HG02981 (cell line): ENCODE data around the gene ARSA.
"Not testable (repeated sequence)": the region's sequence is repeated elsewhere in the genome, so short reads cannot be mapped to it uniquely, and the experiment has no call there.

Experiments used
- ATAC-seq: cut with Tn5 transposase; IDR thresholded peaks from one replicate; pipeline ENCODE4 v1.9.1; 2021; ENCODE audit warnings: mild to moderate bottlenecking, moderate library complexity; ENCODE audit not compliant: unreplicated experiment

ARSA gene

DNA sequence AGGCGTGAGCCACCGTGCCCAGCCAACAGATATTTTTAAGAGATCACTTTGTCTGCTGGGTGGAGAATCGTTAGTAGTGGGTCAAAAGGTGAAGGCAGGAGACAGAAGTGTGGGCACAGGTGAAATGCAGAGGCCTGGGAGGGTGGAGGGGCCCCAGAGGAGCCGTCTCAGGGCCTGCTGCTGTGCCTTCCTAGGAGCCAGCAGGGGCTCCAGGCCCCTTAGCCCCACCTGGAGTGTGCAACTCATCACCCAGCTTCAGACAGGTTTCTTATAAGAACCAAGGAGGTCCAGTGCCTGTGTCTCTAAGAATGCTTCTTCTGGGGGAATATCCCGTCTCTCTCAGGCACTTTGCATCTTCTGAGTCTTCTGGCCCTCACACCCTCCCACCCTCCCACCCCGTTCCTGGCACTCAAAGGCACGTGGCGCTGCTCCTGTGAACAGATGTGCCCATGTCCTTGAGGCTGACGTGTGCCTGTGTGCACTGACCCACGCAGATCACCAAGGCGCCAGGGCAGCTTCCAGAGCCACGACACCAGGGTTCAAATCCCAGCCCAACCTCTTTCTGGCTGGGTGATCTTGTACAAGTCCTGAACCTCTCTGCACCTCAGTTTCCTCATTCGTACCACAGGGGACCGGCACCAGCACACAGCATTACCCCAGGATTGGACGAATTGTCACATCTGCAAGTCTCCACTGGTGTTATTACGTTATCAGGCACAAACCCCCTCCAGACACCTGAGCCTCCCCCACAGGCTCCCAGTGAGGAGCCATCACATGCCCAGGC lies 3.4 kb downstream of the ARSA start:
- ATAC-seq: no peak

GRCh38 chr22:50622723-50623327 lies 5.1 kb downstream of the ARSA start:
- ATAC-seq: no peak

DNA sequence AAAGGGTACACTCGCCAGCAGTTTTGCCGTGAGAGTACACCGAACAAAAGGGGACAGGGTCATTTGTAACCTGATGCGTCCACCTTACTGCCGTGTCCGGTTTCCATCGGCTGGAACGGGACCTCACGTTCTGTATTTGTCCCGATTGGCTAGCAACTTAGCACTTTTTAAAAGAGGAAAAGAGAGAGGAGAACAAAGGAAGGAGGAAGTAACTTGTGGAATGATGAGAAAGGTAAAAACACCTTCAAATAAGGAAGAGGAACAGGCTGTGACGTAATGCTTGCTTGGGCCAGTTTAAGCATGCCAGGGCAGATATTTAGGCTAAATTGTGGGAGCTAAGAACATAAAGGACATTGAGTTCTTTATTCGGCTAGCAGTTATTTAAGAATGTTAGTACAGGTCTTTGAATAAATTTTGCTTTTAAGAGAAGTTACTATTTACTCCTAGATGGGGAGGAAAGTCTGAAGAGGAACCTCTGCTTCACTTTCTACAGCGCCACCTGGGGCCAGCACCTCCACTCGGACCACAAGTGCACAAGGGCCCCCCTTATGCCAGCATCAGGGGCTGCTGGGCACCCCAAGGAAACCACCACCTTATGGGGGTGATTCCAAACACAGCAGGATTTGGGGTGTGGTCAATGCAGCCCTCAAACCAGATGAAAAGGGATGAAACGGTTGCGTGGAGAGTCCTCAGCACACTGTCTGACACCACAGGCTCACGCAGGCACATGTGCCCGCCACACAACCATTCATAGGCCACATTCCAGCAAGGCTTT lies 5.8 kb downstream of the ARSA start:
- no peak for ATAC-seq

DNA sequence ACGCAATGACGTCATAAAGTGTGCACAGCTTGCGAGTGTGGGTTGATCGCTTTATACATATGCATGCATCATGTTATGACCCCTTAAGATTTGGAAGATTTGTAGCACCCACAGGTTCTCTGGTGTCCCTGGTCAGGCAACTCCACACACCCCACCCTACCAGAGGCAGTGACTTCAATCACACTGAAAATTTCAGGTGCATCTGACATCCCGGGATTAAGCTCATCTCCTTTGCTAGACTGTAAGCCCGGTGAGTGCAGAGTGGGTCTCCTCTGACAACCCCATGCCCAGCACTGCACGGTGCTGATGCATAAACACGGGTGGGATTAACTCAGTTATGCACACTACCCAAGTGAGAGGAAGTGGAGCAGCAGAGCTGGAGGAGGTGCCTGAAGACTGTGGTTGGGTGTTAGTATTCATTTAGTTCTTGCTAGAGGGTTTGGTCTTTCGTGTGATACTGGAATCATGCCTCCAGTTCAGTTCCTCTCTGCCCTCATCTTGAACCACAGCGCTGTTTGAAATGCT lies 6.5 kb downstream of the ARSA start:
- ATAC-seq: peak; percentile 48

GRCh38 chr22:50620593-50621355 lies 7.2 kb downstream of the ARSA start:
- peak; percentile 33 for ATAC-seq

DNA sequence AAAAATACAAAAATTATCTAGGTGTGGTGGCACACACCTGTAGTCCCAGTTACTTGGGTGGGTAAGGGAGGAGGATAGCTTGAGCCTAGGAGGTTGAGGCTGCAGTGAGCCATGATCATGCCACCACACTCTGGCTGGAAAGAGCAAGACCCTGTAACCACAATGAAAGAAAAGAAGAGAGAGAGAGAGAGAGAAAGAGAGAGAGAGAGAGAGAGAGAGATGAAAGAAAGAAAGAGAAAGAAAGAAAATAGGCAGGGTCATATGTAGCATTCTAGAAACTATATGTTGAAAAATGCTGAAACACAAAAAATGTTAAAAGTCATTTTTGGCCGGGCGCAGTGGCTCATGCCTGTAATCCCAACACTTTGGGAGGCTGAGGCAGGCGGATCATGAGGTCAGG lies 13.7 kb downstream of the ARSA start:
- not testable (repeated sequence) for ATAC-seq

GRCh38 chr22:50613291-50613981 lies 14.5 kb downstream of the ARSA start:
- ATAC-seq: no peak

DNA sequence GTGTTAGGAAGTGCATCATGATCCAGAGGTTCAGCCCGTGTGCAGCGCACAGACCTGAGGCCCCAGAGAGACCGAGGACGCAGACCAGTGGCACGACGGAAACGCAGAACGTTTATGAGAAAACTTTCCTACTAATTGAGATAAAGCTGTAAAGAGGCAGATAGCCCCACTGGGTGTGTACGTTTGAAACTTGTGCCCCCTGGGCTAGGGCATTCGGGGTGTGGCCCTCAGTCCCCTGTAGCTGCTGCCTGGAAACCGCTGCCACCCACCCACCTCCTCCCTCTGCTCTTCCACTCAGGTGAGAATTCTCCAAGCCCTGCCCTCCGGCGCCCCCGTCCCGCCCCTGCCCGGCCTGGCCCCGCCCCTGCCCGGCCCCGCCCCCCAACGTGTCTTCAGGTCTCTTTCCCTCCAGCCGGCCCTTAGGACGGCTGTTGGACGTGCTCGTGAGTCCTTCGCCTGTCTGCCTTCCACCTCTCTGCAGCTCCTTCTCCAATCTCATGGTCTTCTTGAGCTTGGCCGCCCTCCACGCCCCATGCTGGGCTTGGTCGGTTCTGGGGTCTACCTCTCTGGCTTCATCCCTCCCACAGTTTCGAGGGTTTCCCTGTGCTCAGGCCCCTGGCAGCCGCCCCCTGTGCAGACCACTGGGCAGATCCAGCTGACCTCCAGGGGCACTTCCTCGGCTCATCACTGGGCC lies 15.3 kb downstream of the ARSA start:
- ATAC-seq: no peak

DNA sequence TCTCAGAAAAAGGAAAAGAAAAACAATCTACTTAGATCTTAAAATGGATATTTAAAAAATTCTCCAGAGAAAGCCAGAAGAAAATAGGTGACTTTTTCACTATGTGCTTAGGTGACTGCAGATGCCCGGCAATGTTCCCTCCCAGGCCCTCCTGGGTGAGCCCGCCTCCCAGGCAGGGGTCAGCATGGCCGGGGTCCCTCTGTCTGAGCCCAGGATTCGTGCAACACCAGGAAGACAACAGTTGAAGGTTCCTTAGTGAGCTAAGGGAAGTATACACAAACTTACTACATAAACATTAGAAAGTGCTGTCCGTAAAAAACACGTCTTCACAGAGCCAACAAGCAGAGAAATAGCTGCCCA lies 15.8 kb downstream of the ARSA start:
- no peak for ATAC-seq

DNA sequence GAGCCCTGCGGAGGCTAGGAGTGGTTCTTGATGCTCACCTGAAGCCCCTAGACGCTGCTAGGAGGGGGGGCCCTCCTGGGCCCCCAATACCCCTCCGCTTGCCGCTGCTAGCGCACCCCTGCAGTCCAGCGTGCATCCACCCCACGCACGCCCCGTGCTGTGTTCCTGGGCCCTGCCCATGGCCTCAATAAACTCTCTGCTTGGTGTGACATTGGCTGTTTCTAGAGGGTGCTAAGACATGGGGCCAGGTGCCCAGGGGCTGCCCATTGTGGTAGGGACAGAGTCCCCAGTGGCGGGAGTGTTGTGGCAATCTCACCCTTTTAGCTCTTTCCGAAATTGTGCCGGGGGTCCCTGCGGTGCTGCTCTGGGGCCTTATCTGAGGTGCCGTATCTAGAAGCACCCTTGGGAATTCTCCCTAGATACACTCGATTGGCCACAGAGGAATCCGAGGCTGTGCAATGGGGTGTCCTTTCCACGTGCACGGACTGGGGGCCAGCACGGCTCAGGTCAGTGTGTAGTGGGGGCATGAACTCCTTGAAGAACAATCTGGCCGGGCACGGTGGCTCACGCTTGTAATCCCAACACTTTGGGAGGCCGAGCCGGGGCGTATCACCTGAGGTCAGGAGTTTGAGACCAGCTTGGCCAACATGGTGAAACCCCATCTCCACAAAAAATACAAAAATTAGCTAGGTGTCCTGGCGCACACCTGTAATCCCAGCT lies 16.5 kb downstream of the ARSA start:
- ATAC-seq: no peak

DNA sequence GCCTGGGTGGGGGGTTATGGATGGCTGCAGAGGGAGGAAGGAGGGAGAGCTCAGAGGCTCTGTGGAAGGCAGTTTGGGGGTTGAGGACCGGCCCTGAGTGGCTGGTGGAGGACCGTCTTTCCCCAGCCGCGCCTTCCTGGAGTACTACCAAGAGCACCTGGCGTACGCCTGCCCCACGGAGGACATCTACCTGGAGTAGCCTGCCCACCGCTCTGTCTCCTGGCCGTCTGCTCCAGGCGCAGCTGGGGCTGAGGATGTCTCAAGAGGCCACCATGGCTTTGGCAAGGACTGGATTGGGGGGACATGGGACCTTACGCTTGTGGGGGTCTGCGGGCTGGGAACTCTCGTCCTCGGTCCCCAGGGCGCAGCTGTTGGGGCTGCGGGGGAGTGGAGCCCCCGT lies 17.4 kb downstream of the ARSA start:
- no peak for ATAC-seq

GRCh38 chr22:50610041-50610451 lies 17.9 kb downstream of the ARSA start:
- ATAC-seq: no peak

GRCh38 chr22:50609599-50609998 lies 18.4 kb downstream of the ARSA start:
- no peak for ATAC-seq

DNA sequence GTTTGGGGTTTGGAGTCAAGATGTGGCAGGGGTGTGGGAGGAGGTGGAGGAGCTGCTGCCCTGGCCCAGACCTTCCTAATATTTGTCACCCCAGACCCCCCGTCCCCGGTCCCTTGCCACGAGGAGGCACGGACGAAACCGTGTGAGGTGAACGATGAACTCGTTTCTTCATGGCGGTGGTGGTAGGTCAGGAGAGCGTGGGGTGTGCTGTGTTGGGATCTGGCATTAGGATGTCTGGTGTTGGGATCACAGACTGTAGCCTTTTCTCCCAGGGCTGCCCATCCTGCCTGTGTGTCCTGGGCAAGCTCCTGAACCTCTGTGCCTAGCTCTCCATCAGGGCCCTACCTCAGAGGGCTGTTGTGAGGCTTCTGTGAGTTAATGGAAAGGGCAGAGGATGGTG lies 19.0 kb downstream of the ARSA start:
- no peak for ATAC-seq

GRCh38 chr22:50608058-50608840 lies 19.7 kb downstream of the ARSA start:
- not testable (repeated sequence) for ATAC-seq

DNA sequence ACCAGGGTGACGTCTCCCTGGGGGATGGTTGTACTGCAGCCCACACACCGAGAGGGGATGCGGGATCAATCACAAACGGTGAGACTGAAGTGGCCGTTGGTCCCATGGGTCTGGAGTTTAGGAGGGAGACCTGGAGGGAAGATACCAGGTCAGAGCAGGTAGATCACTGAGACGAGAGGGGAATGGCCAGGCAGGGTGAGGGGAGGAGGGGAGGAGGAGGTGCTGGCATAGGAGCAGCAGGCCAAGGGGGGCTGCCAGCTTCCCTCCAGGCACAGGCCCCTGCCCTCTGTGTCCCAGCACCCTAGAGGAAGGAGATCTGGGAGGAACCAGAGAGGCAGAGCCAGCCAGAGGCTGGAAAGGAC lies 20.3 kb downstream of the ARSA start:
- ATAC-seq: no peak

GRCh38 chr22:50606946-50607658 lies 20.9 kb downstream of the ARSA start:
- ATAC-seq: no peak
